HCT116 (cell line): ENCODE results near the gene TMPRSS9. TPM values are rescaled to one million over a fixed set of nuclear protein-coding genes. Genes with fewer than 3 reads are reported as not detected.

Experiments
- ATAC-seq: fragments of 200-7000 bp; cut with Tn5 transposase; 2 replicates; pipeline ENCODE4 v1.9.1; 2020; ENCODE audit warnings: mild to moderate bottlenecking, moderate library complexity
- BruUV-seq: library from RNA; stranded (reverse); fragments of 400-500 nt; replicated peaks from 2 replicates; lab custom pipeline; 2021; lab: Mats Ljungman, UMichigan
- CTCF ChIA-PET: fragments of 300-600 bp; sonication (Branson Sonifier 250); formaldehyde crosslinking; loops from one replicate; lab custom pipeline; 2021; ENCODE audit warnings: antibody characterized with exemption; lab: Charles Lee
- POLR2A ChIA-PET: fragments of 300-600, 350-600 bp; sonication (Branson Sonifier 250); formaldehyde crosslinking; loops from one replicate; lab custom pipeline; 2021; ENCODE audit warnings: antibody characterized with exemption; lab: Charles Lee
- RAD21 ChIA-PET, 2 experiments: fragments of 300-600 bp; sonication (Branson Sonifier 250); formaldehyde crosslinking; loops; one replicate each; lab custom pipeline; 2023; ENCODE audit warnings: low total read pairs in 2 of 2; ENCODE audit not compliant: uncharacterized antibody in 2 of 2, unreplicated experiment in 2 of 2, low non-redundant PET in 1 of 2; lab: Charles Lee
- DNase-seq: peaks from one replicate; pipeline ENCODE4 v3.0.0-alpha.2; 2010; ENCODE audit warnings: low read depth, low spot score
- H2AFZ ChIP-seq: fragments of 200-600 bp; shearing (Covaris generic), sonication (generic); 2 replicates; pipeline ENCODE4 v1.6.1; 2017; ENCODE audit warnings: low read depth, mixed run types, mixed read lengths, antibody characterized with exemption, low read length; ENCODE audit not compliant: poor library complexity, severe bottlenecking
- H3K27ac ChIP-seq: 2 replicates; pipeline ENCODE4 v1.5.1; 2012; ENCODE audit warnings: low read depth, low read length
- H3K27me3 ChIP-seq: fragments of 200-600 bp; sonication (generic); 2 replicates; pipeline ENCODE4 v1.6.1; 2016; ENCODE audit warnings: mixed run types, low read length, mixed read lengths; ENCODE audit not compliant: insufficient read depth
- H3K36me3 ChIP-seq, 2 experiments: fragments of 200-500 bp in 1 of 2; fragments of 200-600 bp in 1 of 2; sonication (Bioruptor generic) in 1 of 2; sonication (generic) in 1 of 2; 2 replicates each; pipeline versions ENCODE4 v1.5.1 to v1.6.1; 2014 to 2016; ENCODE audit warnings: low read length in 2 of 2, inconsistent platforms in 1 of 2, mixed read lengths in 1 of 2, mixed run types in 1 of 2; ENCODE audit not compliant: insufficient read depth in 2 of 2, control insufficient read depth in 1 of 2
- H3K4me1 ChIP-seq, 2 experiments: fragments of 200-600 bp in 1 of 2; sonication (generic) in 1 of 2; 2 replicates each; pipeline versions ENCODE4 v1.5.1 to v1.6.1; 2012 to 2017; ENCODE audit warnings: low read length in 2 of 2, inconsistent platforms in 1 of 2, mild to moderate bottlenecking in 1 of 2, mixed read lengths in 1 of 2, mixed run types in 1 of 2, moderate library complexity in 1 of 2; ENCODE audit not compliant: insufficient read depth in 2 of 2, control insufficient read depth in 1 of 2
- H3K4me2 ChIP-seq: fragments of 200-600 bp; sonication (generic); 2 replicates; pipeline ENCODE4 v1.6.1; 2017; ENCODE audit warnings: mixed run types, low read length, mixed read lengths
- H3K4me3 ChIP-seq, 2 experiments: fragments of 200-600 bp in 1 of 2; sonication (generic) in 1 of 2; replicated peaks in 1 of 2; 2 replicates each; pipeline ENCODE4 v1.5.1; 2011 to 2016; ENCODE audit warnings: low read length in 2 of 2, control low read depth in 1 of 2, low read depth in 1 of 2, mild to moderate bottlenecking in 1 of 2, mixed read lengths in 1 of 2, mixed run types in 1 of 2
- H3K79me2 ChIP-seq: fragments of 200-600 bp; sonication (generic); 2 replicates; pipeline ENCODE4 v1.6.1; 2017; ENCODE audit warnings: mild to moderate bottlenecking, mixed run types, low read length, moderate library complexity, mixed read lengths; ENCODE audit not compliant: insufficient read depth
- H3K9ac ChIP-seq: fragments of 200-600 bp; sonication (generic); 2 replicates; pipeline ENCODE4 v1.6.1; 2016; ENCODE audit warnings: low read length, mixed read lengths
- H3K9me2 ChIP-seq: fragments of 200-600 bp; sonication (generic), shearing (Covaris generic); 2 replicates; pipeline ENCODE4 v1.6.1; 2017; ENCODE audit warnings: mixed run types, mild to moderate bottlenecking, moderate library complexity; ENCODE audit not compliant: insufficient read depth
- H3K9me3 ChIP-seq, 2 experiments: fragments of 200-500 bp in 1 of 2; fragments of 200-600 bp in 1 of 2; sonication (Bioruptor generic) in 1 of 2; sonication (generic) in 1 of 2; 2 replicates each; pipeline ENCODE4 v1.6.1; 2014 to 2017; ENCODE audit warnings: low read length in 2 of 2, mixed read lengths in 2 of 2, inconsistent platforms in 1 of 2, low read depth in 1 of 2, mild to moderate bottlenecking in 1 of 2, mixed run types in 1 of 2, moderate library complexity in 1 of 2; ENCODE audit not compliant: control insufficient read depth in 1 of 2, insufficient read depth in 1 of 2
- H4K20me1 ChIP-seq: fragments of 200-600 bp; sonication (generic), shearing (Covaris generic); 2 replicates; pipeline ENCODE4 v1.6.1; 2017; ENCODE audit warnings: mixed run types, mild to moderate bottlenecking, moderate library complexity; ENCODE audit not compliant: insufficient read depth
- CBX3 ChIP-seq: IDR thresholded peaks from 2 replicates; pipeline ENCODE4 v1.6.1; 2012; ENCODE audit warnings: low read depth
- CEBPB ChIP-seq: IDR thresholded peaks from 2 replicates; pipeline ENCODE4 v1.6.1; 2012; ENCODE audit warnings: low read depth
- EGR1 ChIP-seq: IDR thresholded peaks from 2 replicates; pipeline ENCODE4 v1.6.1; 2012; ENCODE audit warnings: low read depth
- ELF1 ChIP-seq: IDR thresholded peaks from 2 replicates; pipeline ENCODE4 v1.6.1; 2012; ENCODE audit warnings: low read depth, borderline replicate concordance
- EZH2 ChIP-seq: fragments of 200-600 bp; sonication (generic); IDR thresholded peaks from 2 replicates; pipeline ENCODE4 v1.6.1; 2017; ENCODE audit warnings: antibody characterized with exemption, mixed run types
- EZH2phosphoT487 ChIP-seq: fragments of 200-600 bp; IDR thresholded peaks from 2 replicates; pipeline ENCODE4 v1.6.1; 2018; ENCODE audit warnings: antibody characterized with exemption, borderline replicate concordance
- FOSL1 ChIP-seq: IDR thresholded peaks from 2 replicates; pipeline ENCODE4 v1.6.1; 2012; ENCODE audit warnings: low read depth
- JUND ChIP-seq: IDR thresholded peaks from 2 replicates; pipeline ENCODE4 v1.6.1; 2012
- POLR2A ChIP-seq: IDR thresholded peaks from 2 replicates; pipeline ENCODE4 v1.7.0; 2011; ENCODE audit warnings: borderline replicate concordance; ENCODE audit not compliant: insufficient read depth, insufficient read length; ENCODE audit errors: extremely low read depth
- POLR2AphosphoS5 ChIP-seq: IDR thresholded peaks from 2 replicates; pipeline ENCODE4 v1.6.1; 2011; ENCODE audit warnings: mild to moderate bottlenecking, low read depth, low read length, moderate library complexity
- RAD21 ChIP-seq: IDR thresholded peaks from 2 replicates; pipeline ENCODE4 v1.6.1; 2012; ENCODE audit warnings: low read depth, mild to moderate bottlenecking
- SIN3A ChIP-seq: IDR thresholded peaks from 2 replicates; pipeline ENCODE4 v1.6.1; 2012; ENCODE audit warnings: low read depth
- SRF ChIP-seq: IDR thresholded peaks from 2 replicates; pipeline ENCODE4 v1.6.1; 2012; ENCODE audit warnings: low read depth
- TCF7L2 ChIP-seq: IDR thresholded peaks from 2 replicates; pipeline ENCODE4 v1.7.0; 2011; ENCODE audit warnings: borderline replicate concordance, inconsistent platforms; ENCODE audit not compliant: insufficient read depth, insufficient read length; ENCODE audit errors: extremely low read depth
- YY1 ChIP-seq: IDR thresholded peaks from 2 replicates; pipeline ENCODE4 v1.6.1; 2011; ENCODE audit warnings: low read length, low read depth, moderate library complexity, mild to moderate bottlenecking; ENCODE audit not compliant: insufficient replicate concordance; ENCODE audit errors: extremely low read depth
- ZFX ChIP-seq: fragments of 450-650 bp; IDR thresholded peaks from 2 replicates; pipeline ENCODE4 v1.6.1; 2017
- intact Hi-C: fragments of 100-400 bp; cut with micrococcal nuclease; formaldehyde crosslinking; loops from 2 replicates; pipeline ENCODE4 v1.10.0; 2022
- total RNA-seq: library from RNA; stranded (reverse); gene quantifications from one replicate; pipeline ENCODE4 v1.2.1, GENCODE V29; 2021; ENCODE audit not compliant: unreplicated experiment
- TF ChIP-seq, protein P1 (sequence below): IDR thresholded peaks from 2 replicates; pipeline ENCODE4 v1.6.1; 2012
- TF ChIP-seq, protein P2 (sequence below), 3 experiments: fragments of 200-600 bp in 1 of 3; sonication (generic) in 1 of 3; IDR thresholded peaks in 2 of 3; conservative IDR thresholded peaks in 1 of 3; 2 replicates each; pipeline ENCODE4 v1.5.1; 2012 to 2017; ENCODE audit warnings: low read depth in 2 of 3, low read length in 2 of 3, antibody characterized with exemption in 1 of 3, borderline replicate concordance in 1 of 3, control low read depth in 1 of 3, mild to moderate bottlenecking in 1 of 3, mixed read lengths in 1 of 3, mixed run types in 1 of 3, moderate library complexity in 1 of 3; ENCODE audit not compliant: insufficient read depth in 1 of 3
- TF ChIP-seq, protein P3 (sequence below): IDR thresholded peaks from 2 replicates; pipeline ENCODE4 v1.6.1; 2012

The TMPRSS9 gene
- total RNA-seq, 1 experiment from 2014 or later, result not detected

DNA sequence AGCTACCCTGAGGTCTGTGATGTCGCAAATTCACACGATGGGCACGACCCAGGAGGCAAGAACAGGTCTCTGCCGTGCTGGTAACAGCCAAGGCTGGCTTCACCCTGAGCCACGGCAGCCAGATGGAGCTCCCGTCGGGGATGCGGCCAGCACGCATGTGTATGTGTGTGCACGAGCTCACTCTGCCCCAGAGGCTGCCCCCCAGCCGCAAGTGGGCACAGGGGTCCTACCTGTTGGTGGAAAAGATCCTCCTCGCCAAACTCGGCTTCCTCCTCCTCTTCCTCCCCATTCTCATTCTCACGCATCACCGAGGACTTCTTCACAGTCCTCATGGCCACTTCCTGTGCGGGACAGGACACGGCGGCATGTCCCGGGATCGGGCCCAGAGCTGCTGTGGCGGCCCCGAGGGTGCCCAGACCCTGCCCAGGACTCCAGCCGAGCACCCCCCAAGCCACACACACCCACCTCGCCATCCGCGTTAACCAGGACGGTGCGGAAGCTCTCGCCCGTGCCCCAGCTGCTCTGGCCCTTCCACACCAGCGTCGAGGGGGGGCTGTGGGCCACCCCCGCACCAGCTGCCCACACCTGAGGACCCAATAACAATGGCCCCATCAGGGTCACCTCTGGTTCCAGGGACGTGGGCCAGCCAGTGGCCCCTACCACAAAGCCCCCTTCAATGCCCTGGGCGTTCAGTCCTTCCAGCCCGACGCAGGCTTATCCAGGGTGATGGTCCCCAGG is 71.4 kb downstream of the TMPRSS9 start:
- no TSS peak for BruUV-seq
- Histone ChIP-seq H3K4me3 (no peak overlapping the region), H3K27me3 (no peaks in the 10 kb centered on the region), H3K36me3 (peaks cover 22 to 39% of the 10 kb centered on the region in 2 experiments; a peak in 3 of 4 replicates), H3K9me2 (no peaks in the 10 kb centered on the region), H4K20me1 (no peaks in the 10 kb centered on the region; the same call in 1 of the 2 replicates), H3K9me3 (no peaks in the 10 kb centered on the region), H2AFZ (no peak overlapping the region), H3K9ac (no peak overlapping the region), H3K79me2 (peaks cover 17% of the 10 kb centered on the region), H3K27ac (no peak overlapping the region; the same call in 1 of the 2 replicates), H3K4me2 (no peak overlapping the region), H3K4me1 (peaks cover 0 to 15% of the 10 kb centered on the region in 2 experiments; a peak in 2 of 4 replicates)
- intact Hi-C loops, result no loop called here
- POLR2A ChIA-PET, result no interaction called here
- no peak for ATAC-seq
- no peak for TF ChIP-seq EGR1
- TF ChIP-seq, protein P1, sequence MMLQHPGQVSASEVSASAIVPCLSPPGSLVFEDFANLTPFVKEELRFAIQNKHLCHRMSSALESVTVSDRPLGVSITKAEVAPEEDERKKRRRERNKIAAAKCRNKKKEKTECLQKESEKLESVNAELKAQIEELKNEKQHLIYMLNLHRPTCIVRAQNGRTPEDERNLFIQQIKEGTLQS, result no peak
- TF ChIP-seq RAD21, result no peak
- TF ChIP-seq, protein P2, sequence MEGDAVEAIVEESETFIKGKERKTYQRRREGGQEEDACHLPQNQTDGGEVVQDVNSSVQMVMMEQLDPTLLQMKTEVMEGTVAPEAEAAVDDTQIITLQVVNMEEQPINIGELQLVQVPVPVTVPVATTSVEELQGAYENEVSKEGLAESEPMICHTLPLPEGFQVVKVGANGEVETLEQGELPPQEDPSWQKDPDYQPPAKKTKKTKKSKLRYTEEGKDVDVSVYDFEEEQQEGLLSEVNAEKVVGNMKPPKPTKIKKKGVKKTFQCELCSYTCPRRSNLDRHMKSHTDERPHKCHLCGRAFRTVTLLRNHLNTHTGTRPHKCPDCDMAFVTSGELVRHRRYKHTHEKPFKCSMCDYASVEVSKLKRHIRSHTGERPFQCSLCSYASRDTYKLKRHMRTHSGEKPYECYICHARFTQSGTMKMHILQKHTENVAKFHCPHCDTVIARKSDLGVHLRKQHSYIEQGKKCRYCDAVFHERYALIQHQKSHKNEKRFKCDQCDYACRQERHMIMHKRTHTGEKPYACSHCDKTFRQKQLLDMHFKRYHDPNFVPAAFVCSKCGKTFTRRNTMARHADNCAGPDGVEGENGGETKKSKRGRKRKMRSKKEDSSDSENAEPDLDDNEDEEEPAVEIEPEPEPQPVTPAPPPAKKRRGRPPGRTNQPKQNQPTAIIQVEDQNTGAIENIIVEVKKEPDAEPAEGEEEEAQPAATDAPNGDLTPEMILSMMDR (IDR thresholded peaks at IDR 0.05 in 2 of 3, conservative IDR thresholded peaks at IDR 0.05 in 1 of 3; ENCODE audit: borderline replicate concordance in 1 of 3, insufficient read depth in 1 of 3, low read depth in 2 of 3, low read length in 2 of 3), result no peak
- no peak for TF ChIP-seq TCF7L2
- no peak for TF ChIP-seq YY1
- TF ChIP-seq EZH2, result no peak
- no peak for TF ChIP-seq JUND
- no peak for TF ChIP-seq CBX3
- TF ChIP-seq, protein P3, sequence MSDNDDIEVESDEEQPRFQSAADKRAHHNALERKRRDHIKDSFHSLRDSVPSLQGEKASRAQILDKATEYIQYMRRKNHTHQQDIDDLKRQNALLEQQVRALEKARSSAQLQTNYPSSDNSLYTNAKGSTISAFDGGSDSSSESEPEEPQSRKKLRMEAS, result no peak
- TF ChIP-seq POLR2A, result no peak
- TF ChIP-seq FOSL1, result no peak
- no peak for TF ChIP-seq EZH2phosphoT487
- TF ChIP-seq ZFX, result no peak
- TF ChIP-seq SIN3A, result no peak
- TF ChIP-seq SRF, result no peak
- TF ChIP-seq CEBPB, result no peak
- no peak for TF ChIP-seq ELF1
- no peak for TF ChIP-seq POLR2AphosphoS5
- RAD21 ChIA-PET, result no interaction called here
- DNase-seq, result no peak
- CTCF ChIA-PET, result no interaction called here
